Astrocyte (in vitro differentiated cells and primary cell): ENCODE data around the gene SPATA13.

Source experiments
- EZH2 ChIP-seq: IDR thresholded peaks from 2 replicates; pipeline ENCODE4 v1.6.1; 2012; ENCODE audit warnings: mild to moderate bottlenecking, low read length, inconsistent platforms; ENCODE audit not compliant: insufficient read depth
- TF ChIP-seq, protein P1 (sequence below): IDR thresholded peaks from 2 replicates; pipeline ENCODE4 v1.5.1; 2011; ENCODE audit warnings: low read depth, mild to moderate bottlenecking, inconsistent platforms, low read length, moderate library complexity; ENCODE audit not compliant: insufficient read depth

GRCh38 chr13:24131749-24132148 is 28.8 kb upstream of the SPATA13 start:
- TF ChIP-seq, protein P1, sequence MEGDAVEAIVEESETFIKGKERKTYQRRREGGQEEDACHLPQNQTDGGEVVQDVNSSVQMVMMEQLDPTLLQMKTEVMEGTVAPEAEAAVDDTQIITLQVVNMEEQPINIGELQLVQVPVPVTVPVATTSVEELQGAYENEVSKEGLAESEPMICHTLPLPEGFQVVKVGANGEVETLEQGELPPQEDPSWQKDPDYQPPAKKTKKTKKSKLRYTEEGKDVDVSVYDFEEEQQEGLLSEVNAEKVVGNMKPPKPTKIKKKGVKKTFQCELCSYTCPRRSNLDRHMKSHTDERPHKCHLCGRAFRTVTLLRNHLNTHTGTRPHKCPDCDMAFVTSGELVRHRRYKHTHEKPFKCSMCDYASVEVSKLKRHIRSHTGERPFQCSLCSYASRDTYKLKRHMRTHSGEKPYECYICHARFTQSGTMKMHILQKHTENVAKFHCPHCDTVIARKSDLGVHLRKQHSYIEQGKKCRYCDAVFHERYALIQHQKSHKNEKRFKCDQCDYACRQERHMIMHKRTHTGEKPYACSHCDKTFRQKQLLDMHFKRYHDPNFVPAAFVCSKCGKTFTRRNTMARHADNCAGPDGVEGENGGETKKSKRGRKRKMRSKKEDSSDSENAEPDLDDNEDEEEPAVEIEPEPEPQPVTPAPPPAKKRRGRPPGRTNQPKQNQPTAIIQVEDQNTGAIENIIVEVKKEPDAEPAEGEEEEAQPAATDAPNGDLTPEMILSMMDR = no peak
- TF ChIP-seq EZH2 = no peak
